GM18507 (cell line): ENCODE data around the gene HK1.

Experiments
- DNase-seq: peaks from one replicate; pipeline ENCODE4 v3.0.0; 2011; ENCODE audit warnings: low read depth; ENCODE audit not compliant: insufficient read length; ENCODE audit errors: extremely low spot score
- FAIRE-seq: peaks from 2 replicates; lab custom pipeline; 2011; peaks lifted over from hg19 to GRCh38; lab: Jason Lieb, UNC

Gene HK1

DNA sequence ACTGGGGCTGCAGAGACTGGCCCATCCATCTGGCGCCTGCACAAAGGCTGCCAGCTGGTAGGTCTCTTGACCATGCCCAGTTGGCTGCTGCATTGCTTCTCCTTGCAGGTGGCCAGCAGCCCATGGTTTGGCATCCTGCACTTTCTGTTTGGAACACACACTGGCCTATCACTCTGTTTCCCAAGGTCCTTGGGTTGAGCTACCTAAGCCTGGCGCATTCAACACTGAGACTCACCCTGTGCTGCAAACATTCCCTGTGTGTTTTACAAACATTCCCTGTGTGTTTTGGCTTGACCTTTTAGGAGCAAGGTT lies 83.0 kb downstream of the HK1 start:
- no peak for DNase-seq
- no peak for FAIRE-seq

DNA sequence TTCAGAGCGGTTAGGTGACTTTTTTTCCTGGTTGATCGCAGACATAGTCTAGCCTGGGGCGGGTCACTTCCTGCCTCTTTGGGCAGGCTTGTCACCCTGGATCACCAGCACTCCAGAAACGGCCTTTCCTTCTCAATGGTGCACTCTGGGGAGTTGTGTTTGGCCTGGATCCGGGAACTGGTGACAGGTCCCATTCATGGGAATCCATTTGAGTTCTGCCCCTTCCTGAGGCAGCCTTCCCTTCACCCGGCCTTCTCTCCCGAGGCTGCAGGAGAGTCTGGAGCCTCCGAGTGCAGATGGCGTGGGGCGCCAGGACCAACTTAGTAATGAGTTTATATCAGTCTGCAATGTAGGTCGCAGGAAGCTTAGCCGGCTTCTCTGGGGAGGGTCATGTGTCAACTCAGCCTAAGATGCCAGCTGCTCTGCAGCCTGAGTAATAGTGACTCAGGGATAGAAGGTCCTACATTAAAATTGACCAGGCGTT lies 84.2 kb downstream of the HK1 start:
- DNase-seq (no peak), FAIRE-seq (no peak)

DNA sequence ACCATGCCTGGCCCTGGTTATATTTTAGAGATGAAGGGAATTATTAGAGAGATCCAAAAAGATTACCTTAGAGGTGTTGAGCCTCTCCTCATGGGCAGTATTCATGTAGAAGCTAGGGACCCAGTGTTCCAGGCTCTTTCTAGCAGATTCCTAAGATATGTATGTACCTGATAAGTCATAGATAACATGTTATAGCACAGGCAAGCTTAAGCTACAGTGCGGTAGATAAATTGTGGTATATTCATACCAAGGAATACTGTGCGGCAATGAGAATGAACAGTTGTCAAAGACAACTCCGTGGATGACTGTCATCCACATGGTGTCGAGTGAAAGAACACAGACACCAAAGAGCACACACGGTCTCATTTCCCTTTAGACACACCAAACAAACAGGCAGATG lies 85.4 kb downstream of the HK1 start:
- DNase-seq = no peak
- no peak for FAIRE-seq

DNA sequence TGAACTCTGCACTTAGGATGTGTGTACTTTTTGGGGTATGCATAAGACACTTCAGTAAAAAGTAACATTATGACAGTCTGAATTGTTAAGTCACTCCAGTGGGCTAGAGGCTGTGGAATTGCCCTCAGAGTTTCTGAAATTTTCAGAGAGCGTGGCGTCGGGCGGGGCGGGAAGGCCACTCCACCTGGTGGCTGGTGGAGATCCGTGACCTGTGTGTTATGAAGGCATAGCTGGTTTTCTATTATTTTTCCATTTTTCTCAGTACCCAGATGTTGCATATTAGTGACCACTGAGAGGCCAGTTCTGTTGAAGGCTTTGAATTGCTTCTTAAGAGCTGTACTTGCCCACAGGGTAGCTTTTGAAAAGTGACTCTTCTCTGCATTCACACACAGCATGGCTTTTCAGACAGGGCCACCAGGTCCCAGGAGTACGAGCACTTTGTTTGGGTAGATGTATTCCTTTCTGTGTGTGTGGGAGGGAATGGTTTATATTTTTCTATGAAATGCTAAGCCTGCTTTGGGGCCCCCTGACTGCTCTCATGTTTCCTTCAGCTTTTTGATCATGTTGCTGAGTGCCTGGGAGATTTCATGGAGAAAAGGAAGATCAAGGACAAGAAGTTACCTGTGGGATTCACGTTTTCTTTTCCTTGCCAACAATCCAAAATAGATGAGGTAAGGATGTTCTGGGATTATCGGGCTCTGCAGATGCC lies 86.1 kb downstream of the HK1 start:
- DNase-seq (no peak), FAIRE-seq (no peak)

DNA sequence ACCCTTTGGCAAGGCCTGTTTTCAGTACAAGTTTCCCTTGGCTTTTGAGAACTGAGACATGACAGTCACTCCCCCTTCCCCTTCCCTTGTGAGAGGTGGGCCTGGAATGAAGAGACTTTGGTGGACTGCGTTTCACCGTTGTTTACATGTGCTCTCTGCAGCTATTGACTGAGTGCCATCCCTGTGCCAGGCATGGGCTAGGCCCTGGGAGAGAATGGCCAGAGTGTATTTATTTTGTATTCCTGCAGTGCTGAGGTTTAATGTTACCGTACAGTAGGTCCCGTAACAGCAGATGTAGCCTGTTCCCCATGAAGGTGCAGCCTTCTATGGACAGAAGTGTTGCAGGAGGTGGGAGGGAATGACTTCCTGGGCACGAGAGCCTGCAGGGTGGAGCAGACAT lies 88.4 kb downstream of the HK1 start:
- no peak for FAIRE-seq
- DNase-seq = no peak

DNA sequence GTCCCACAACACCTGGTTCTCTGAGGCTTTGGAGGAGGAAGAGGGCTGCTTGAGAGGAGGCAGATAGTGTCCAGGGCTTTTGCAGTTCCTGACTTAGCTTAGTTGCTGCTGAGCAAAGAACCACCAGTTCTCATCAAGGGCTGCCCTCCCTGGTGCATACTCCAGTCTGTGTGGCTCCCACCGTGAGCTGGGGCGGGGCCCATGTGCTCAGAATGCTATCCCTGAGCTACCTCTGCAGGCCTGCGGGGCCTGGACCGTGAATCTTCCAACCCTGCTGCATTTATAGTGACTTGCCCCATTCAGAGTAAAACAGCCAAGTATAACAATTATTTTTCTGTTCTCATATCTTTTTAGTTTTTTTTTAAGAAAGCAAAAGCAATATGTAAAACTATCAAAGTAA lies 89.2 kb downstream of the HK1 start:
- FAIRE-seq (no peak), DNase-seq (no peak)

DNA sequence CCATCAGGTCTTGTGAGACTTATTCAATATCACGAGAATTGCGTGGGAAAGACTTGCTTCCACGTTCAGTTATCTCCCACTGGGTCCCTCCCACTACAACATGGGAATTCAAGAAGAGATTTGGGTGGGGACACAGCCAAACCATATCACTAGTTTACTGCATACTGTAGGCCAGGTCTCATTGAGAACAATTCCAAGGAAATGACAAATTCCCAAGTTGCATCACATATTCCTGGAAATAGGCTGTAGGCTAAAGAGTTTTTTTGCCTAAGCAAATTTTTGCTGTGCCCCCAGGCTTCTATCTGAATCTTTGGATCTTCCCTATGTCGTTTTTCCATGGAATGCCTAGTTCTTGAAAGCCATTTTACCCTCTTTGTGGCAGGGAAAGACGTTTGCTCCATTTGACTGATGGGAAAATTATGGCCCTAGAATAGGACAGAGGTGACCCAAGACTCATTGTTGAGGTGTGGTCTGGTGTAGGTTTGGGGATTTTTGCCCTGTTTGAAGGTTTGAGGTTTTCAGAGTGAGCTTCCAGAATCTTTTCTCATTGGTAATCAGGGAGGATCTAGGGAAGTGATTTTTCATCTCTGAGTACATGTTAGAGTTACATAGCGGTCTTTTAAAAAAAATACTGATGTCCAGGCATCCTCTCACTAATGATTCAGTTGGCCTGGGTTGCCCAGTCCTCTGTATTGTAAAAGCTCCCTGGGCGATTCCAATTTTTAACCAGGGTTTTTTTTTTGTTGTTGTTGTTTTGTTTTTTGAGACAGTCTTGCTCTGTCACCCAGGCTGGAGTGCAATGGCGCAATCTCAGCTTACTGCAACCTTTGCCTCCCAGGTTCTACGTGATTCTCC lies 94.1 kb downstream of the HK1 start:
- DNase-seq (no peak), FAIRE-seq (no peak)

DNA sequence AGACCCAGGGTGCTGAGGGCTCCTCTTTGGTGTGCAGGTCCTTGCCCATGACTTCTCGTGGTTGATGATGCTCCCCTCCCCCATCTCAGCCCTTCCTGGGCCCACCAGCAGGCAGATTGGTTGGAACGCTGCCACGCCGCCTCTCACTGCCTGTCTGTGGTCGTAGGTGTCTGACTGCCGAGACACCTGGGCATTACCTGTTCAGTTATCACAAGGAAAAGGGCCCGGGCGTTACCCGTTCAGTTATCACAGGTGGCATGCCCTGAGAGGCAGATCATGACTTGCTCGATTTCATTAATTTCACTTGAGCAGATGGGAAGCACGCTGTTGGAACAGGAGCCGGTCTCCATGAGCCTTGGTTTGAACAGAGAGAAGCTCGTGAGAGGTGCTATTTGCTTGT lies 95.9 kb downstream of the HK1 start:
- DNase-seq (no peak), FAIRE-seq (no peak)

DNA sequence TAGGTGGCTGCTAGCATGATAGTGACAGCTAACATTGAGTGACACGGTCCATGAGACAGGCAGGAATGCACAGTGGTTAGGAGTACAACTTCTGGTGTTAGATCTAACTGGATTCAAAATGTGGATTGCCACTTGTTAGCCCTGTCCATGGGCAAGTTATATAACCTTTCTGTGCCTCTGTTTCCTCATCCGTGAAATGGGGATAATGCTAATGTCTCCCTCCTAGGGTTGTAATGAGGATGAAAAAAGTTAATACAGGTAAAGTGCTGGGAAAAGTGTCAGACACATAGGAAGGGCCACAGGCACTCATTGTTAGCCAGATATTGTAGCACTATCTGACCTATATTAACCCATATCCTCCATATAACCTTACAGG lies 96.6 kb downstream of the HK1 start:
- no peak for DNase-seq
- FAIRE-seq = no peak

DNA sequence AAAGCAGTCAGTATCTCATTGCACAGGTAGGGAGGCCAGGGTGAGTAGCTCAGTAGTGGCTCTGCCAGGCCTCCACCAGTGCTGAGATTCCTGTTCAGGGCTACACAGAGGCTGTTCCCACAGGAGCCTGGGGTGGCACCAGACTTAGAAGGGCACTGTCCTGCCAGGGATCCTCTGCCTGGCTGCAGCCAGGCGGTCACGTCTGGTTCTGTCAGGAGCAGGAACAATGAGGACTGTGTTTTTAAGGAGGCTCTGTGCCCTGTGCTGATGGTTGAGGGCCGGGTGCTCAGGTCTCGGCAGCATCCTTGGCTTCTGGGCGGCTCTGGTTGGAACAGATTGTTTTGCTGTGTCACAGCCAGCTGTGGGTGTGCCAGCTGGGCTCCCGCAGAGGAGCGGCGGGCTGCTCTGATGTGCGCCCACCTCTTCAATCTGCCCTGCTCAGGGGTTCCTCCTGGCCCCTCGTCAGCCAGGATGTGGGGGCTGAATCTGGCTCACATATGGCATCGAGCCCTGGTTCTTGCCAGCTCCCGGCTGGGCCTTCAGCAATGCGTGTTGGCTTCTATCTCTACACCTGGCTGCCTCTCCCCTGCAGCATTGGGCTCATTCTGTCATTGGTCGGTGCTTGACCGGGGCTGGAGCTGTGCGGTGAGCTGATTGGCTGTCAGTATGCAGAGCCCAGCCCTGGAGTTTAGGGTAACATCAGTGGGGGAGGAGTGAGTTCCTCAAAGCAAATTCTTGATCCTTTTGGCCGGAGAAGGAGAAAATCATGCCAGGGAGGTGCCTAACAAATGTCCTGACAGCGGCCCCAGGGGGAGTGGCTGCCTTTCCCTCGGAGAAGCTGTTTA lies 97.2 kb downstream of the HK1 start:
- FAIRE-seq (no peak), DNase-seq (no peak)

DNA sequence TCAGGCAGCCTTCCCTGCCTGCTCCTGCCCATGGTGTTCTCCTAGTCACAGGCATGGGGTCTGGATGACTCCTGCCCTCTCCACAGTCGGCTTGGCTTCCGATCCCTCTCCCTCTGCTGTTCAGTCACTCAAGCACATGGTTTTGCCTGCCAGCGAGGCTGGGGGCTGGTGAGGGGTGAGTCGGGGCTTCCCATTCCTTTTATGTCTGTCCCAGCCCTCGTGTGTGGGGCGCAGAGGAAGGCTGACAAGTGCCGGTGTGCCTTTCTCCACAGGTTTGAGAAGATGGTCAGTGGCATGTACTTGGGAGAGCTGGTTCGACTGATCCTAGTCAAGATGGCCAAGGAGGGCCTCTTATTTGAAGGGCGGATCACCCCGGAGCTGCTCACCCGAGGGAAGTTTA lies 98.4 kb downstream of the HK1 start:
- FAIRE-seq (no peak), DNase-seq (no peak)

DNA sequence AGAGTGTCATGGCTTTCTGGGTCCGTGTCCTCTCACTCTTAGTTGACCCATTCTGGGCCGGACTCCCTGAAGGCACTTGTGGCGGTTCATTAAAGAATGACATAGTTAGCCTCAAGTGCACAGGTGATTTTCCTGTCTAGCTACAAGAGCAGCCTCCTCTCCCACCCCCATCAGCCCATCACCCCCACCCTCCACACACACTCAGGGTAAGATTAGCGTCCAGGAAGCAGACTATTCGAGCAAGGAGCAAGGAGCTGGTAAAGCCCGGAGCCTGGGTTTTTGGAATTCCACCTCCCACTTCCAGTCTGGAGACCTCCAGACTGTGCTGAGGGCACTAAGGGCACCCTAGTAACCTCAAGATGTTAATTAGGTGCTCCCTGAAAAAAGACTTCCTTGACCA lies 98.9 kb downstream of the HK1 start:
- DNase-seq (no peak), FAIRE-seq (no peak)

DNA sequence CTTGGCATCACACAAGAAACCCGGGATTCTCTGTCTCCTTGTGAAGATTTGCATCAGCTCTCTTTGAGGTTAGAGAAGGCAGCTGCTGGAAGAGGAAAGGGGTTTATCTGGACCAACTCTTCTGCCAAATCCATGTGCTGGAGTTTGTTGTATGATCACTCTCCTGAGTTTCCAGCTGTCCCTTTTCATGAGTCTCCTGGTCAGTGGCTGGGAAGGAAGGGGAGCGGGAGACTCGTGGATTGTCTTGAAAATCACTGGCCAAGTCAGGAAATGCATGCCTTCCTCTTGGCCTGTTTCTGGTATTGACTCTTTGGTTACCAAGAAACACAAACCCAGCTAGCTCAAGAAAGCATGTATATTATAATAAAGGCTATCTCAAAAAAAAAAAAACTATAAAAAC lies 99.6 kb downstream of the HK1 start:
- DNase-seq = no peak
- no peak for FAIRE-seq

DNA sequence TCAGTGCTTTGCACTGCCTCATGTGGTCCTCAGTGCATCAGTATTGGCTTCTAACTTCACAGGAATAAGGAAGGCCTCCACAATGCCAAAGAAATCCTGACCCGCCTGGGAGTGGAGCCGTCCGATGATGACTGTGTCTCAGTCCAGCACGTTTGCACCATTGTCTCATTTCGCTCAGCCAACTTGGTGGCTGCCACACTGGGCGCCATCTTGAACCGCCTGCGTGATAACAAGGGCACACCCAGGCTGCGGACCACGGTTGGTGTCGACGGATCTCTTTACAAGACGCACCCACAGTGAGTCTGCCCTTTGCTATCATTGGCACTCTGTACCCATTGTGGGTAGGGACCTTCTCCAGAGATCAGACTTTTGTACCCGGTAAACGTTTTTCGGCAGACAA lies 101.5 kb downstream of the HK1 start:
- FAIRE-seq (no peak), DNase-seq (no peak)

DNA sequence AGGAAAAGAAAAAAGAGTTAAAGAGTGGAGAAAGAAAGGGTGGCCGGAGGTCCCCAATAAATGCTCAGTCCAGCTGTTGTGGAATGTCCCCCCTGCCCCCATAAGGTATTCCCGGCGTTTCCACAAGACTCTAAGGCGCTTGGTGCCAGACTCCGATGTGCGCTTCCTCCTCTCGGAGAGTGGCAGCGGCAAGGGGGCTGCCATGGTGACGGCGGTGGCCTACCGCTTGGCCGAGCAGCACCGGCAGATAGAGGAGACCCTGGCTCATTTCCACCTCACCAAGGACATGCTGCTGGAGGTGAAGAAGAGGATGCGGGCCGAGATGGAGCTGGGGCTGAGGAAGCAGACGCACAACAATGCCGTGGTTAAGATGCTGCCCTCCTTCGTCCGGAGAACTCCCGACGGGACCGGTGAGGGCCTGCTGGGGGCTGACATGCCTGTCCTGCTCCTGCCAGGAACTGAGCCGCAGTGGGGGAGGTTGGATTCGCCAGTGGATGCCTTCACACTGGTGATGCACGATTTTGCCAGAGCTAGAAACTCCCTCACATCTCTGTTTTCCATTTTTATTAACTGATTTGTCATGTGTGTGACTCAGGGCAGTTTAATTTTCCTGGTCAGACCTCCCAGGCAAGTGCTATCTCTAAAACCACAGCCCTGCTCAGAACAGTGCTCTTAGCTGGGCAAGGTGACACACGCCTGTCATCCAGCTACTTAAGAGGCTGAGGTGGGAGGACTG lies 104.3 kb downstream of the HK1 start:
- no peak for FAIRE-seq
- no peak for DNase-seq

DNA sequence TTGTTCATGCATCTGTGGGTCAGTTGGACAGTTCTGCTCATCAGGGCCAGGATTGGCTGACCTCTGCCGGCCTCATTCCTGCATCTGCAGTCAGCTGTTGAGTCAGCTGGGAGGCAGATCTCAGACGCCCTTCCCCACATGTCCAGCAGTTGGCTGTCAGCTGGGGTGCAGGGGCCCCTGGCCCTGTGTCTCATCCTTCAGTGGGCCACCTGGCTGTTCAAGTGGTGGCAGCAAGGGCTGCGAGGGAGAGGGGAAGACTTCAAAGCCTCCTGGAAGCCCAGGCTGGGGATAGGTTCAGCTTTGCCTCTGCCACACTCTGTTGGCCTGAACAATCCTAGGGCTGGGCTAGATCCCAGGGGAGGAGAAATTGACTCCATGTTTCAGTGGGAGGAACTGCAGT lies 105.3 kb downstream of the HK1 start:
- no peak for DNase-seq
- FAIRE-seq = no peak

DNA sequence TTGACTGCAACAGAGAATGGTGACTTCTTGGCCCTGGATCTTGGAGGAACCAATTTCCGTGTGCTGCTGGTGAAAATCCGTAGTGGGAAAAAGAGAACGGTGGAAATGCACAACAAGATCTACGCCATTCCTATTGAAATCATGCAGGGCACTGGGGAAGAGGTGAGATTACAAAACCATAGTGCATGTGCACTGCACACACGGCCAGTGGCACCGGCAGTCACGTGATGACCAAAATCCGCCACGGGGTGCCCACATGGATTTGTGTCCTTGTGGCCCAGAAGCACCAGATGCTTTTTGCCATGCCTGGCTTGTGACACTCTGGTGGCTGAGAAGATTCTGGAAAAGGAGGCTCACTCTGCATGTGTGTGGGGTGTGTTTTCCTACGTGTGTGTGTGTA lies 106.0 kb downstream of the HK1 start:
- DNase-seq = no peak
- FAIRE-seq = no peak

DNA sequence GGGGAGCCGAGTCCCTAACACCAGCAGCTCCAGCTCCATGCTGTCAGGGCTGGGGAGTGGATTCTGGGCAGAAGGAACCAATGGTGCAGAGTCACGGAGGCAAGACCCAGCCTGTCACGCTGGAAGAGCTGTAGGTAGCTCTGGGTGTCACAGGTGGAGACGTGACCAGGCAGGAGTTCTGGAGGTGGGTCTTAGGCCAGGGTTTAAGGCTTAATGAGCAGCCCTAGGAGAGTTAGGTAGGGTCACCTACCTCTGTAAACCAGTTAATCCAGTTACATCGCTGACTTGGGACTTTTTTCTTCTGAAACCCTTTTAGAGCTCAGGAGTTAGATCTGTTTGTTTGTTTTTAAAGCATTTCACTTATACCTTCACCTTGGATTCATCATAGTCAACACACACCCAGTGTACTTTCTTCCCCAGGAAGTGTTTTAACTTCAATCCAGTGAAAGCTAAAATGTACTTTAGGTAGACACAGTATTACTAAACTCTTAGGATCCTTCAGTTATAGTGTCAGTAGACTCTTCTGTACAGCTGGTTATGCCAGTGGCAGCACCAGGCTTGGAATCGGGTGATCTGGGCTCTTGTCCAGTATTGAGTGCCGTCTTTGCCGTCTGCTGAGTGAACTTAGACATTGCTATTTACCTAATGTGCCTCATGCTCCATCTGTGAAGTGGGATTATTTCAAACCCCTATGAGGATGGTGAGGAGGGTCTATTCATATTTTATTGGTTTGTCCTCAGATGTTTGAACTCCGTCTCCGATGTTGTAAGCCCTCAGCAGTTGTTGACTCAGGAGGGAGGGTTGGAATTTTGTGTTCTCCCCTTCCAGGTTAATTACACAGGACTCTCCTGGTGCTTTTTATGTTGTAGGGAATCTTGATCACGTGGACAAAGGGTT lies 107.4 kb downstream of the HK1 start:
- no peak for DNase-seq
- no peak for FAIRE-seq

DNA sequence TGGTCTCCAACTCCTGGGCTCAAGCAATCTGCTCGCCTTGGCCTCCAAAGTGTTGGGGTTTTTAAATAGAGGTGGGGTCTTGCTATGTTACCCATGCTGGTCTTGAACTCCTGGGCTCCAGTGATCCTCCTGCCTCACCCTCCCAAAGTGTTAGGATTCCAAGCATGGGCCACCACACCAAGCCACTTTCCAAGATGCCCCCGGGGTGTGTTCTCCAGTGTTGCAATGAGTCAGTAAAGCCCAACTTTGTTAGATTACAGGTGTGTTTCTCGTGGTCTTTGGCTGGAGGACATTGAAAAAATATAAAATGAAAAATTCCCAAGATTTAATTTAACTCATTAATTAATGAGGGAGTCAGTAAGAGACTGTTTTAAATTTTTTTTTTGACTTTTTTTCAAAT lies 109.2 kb downstream of the HK1 start:
- FAIRE-seq = no peak
- no peak for DNase-seq
